Progenitor cell of endocrine pancreas (in vitro differentiated cells): ENCODE data around the gene ZNF684. TPM values are rescaled to one million over a fixed set of nuclear protein-coding genes. Genes with fewer than 3 reads are reported as not detected.
"Not testable (repeated sequence)": the region's sequence is repeated elsewhere in the genome, so short reads cannot be mapped to it uniquely, and the experiment has no call there.

Experiments used
- DNase-seq: peaks from one replicate; pipeline ENCODE4 v3.0.0; 2021; ENCODE audit warnings: low spot score; ENCODE audit not compliant: unreplicated experiment
- H3K27ac Mint-ChIP-seq: 2 replicates; pipeline ENCODE4 v1.8.0; 2021; ENCODE audit warnings: mild to moderate bottlenecking, moderate library complexity, mixed read lengths
- H3K27me3 Mint-ChIP-seq: 2 replicates; pipeline ENCODE4 v1.8.0; 2021; ENCODE audit warnings: mixed read lengths
- H3K36me3 Mint-ChIP-seq: 2 replicates; pipeline ENCODE4 v1.8.0; 2022; ENCODE audit warnings: mixed read lengths; ENCODE audit not compliant: insufficient read depth
- H3K4me1 Mint-ChIP-seq: 2 replicates; pipeline ENCODE4 v1.8.0; 2021; ENCODE audit warnings: low read depth, mixed read lengths
- H3K4me3 Mint-ChIP-seq: 2 replicates; pipeline ENCODE4 v1.8.0; 2021; ENCODE audit warnings: low read depth, mild to moderate bottlenecking, moderate library complexity, mixed read lengths
- H3K9me3 Mint-ChIP-seq: 2 replicates; pipeline ENCODE4 v1.8.0; 2021; ENCODE audit warnings: low read depth, mixed read lengths
- CTCF ChIP-seq: fragments of 200-600 bp; sonication (generic); IDR thresholded peaks from one replicate; pipeline ENCODE4 v1.5.0; 2021; ENCODE audit warnings: antibody characterized with exemption, mild to moderate bottlenecking; ENCODE audit not compliant: unreplicated experiment
- total RNA-seq: library from RNA; stranded (reverse); gene quantifications from 2 replicates; pipeline ENCODE4 v1.2.1, GENCODE V29; 2021

ZNF684 gene
- total RNA-seq, 1 donor from 2014 or later: 5.0 TPM

- Mint-ChIP-seq H3K27ac (no peak overlapping the region), H3K4me3 (no peak overlapping the region), H3K4me1 (peaks cover 19% of the 10 kb centered on the region), H3K36me3 (peaks cover 4% of the 10 kb centered on the region), H3K9me3 (peaks cover 6% of the 10 kb centered on the region), H3K27me3 (no peaks in the 10 kb centered on the region)
- no peak for DNase-seq
- TF ChIP-seq CTCF: no peak
These were observed 4.3 kb downstream of the ZNF684 start for GRCh38 chr1:40535732-40536131.

GRCh38 chr1:40539338-40539737 lies 7.9 kb downstream of the ZNF684 start:
- Mint-ChIP-seq H3K4me1 (no peaks in the 10 kb centered on the region), H3K27ac (no peak overlapping the region), H3K9me3 (peaks cover 5% of the 10 kb centered on the region), H3K27me3 (no peaks in the 10 kb centered on the region), H3K36me3 (peaks cover 20% of the 10 kb centered on the region), H3K4me3 (no peak overlapping the region)
- TF ChIP-seq CTCF: no peak
- no peak for DNase-seq

GRCh38 chr1:40546957-40547356 lies 15.5 kb downstream of the ZNF684 start:
- Mint-ChIP-seq H3K4me3 (no peak overlapping the region), H3K4me1 (no peaks in the 10 kb centered on the region), H3K9me3 (peaks cover 24% of the 10 kb centered on the region), H3K27ac (no peak overlapping the region), H3K27me3 (no peaks in the 10 kb centered on the region), H3K36me3 (peaks cover 45% of the 10 kb centered on the region)
- no peak for TF ChIP-seq CTCF
- DNase-seq: no peak

GRCh38 chr1:40553017-40553416 lies 21.6 kb downstream of the ZNF684 start:
- Mint-ChIP-seq H3K27ac (no peak overlapping the region), H3K4me1 (no peaks in the 10 kb centered on the region), H3K9me3 (no peaks in the 10 kb centered on the region), H3K36me3 (peaks cover 2% of the 10 kb centered on the region), H3K4me3 (no peak overlapping the region), H3K27me3 (peaks cover 3% of the 10 kb centered on the region)
- TF ChIP-seq CTCF: no peak
- DNase-seq: no peak

- H3K27me3 Mint-ChIP-seq, H3K36me3 Mint-ChIP-seq, H3K4me1 Mint-ChIP-seq, H3K4me3 Mint-ChIP-seq, DNase-seq, H3K9me3 Mint-ChIP-seq, H3K27ac Mint-ChIP-seq: not testable (repeated sequence)
These were observed 23.4 kb downstream of the ZNF684 start for GRCh38 chr1:40554807-40555206.

GRCh38 chr1:40556121-40556520 lies 24.7 kb downstream of the ZNF684 start:
- H3K9me3 Mint-ChIP-seq: peaks cover 7% of the 10 kb centered on the region
- H3K4me3 Mint-ChIP-seq: no peak overlapping the region
- no peak for DNase-seq
- H3K27ac Mint-ChIP-seq: no peak overlapping the region
- no peaks in the 10 kb centered on the region for H3K4me1 Mint-ChIP-seq
- no peak for TF ChIP-seq CTCF
- H3K27me3 Mint-ChIP-seq: peaks cover 3% of the 10 kb centered on the region
- H3K36me3 Mint-ChIP-seq: no peaks in the 10 kb centered on the region

- H3K36me3 Mint-ChIP-seq, H3K4me1 Mint-ChIP-seq, H3K27me3 Mint-ChIP-seq, H3K9me3 Mint-ChIP-seq, DNase-seq, H3K27ac Mint-ChIP-seq, H3K4me3 Mint-ChIP-seq: not testable (repeated sequence)
These were observed 26.8 kb downstream of the ZNF684 start for GRCh38 chr1:40558241-40558640.
